NAMALWA (cell line): ENCODE data around the gene SLC28A1.

ENCODE experiments used
- DNase-seq: peaks from one replicate; pipeline ENCODE4 v3.0.0-alpha.2; 2015; ENCODE audit warnings: low spot score

The SLC28A1 gene, protein sequence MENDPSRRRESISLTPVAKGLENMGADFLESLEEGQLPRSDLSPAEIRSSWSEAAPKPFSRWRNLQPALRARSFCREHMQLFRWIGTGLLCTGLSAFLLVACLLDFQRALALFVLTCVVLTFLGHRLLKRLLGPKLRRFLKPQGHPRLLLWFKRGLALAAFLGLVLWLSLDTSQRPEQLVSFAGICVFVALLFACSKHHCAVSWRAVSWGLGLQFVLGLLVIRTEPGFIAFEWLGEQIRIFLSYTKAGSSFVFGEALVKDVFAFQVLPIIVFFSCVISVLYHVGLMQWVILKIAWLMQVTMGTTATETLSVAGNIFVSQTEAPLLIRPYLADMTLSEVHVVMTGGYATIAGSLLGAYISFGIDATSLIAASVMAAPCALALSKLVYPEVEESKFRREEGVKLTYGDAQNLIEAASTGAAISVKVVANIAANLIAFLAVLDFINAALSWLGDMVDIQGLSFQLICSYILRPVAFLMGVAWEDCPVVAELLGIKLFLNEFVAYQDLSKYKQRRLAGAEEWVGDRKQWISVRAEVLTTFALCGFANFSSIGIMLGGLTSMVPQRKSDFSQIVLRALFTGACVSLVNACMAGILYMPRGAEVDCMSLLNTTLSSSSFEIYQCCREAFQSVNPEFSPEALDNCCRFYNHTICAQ

GRCh38 chr15:84883916-84884781 is at the start of gene SLC28A1:
Gene SLC28A1 (plus strand): TSS chr15:84884662. CDS start chr15:84887761, 3,099 bp downstream.
- no peak for DNase-seq

- DNase-seq: no peak
Measured at GRCh38 chr15:84834969-84835368, 49.5 kb upstream of the SLC28A1 start.

- DNase-seq: no peak
Measured at GRCh38 chr15:84835661-84836337, 48.7 kb upstream of the SLC28A1 start.

DNA sequence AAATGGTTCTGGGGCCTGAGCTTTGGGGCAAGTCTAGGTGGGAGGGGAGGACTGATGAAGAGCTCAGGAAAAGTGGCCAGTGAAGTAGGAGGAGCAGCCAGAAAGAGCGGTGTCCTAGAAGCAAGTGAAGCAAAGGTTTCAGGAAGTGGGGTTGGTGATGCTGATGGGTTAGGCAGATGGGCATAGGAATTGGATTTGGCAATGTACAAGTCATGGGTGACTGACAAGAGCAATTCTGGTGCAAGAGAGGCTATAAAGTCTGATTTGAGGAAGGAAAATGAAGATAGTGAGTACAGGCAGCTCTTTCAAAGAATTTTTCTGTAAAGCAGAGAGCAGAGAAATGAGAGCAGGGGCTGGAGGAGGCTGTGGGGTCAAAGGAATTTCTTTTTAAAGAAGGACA is 47.6 kb upstream of the SLC28A1 start:
- no peak for DNase-seq

- DNase-seq: no peak
Measured at GRCh38 chr15:84839714-84840113, 44.7 kb upstream of the SLC28A1 start.

GRCh38 chr15:84840255-84840654 is 44.2 kb upstream of the SLC28A1 start:
- DNase-seq: no peak

DNA sequence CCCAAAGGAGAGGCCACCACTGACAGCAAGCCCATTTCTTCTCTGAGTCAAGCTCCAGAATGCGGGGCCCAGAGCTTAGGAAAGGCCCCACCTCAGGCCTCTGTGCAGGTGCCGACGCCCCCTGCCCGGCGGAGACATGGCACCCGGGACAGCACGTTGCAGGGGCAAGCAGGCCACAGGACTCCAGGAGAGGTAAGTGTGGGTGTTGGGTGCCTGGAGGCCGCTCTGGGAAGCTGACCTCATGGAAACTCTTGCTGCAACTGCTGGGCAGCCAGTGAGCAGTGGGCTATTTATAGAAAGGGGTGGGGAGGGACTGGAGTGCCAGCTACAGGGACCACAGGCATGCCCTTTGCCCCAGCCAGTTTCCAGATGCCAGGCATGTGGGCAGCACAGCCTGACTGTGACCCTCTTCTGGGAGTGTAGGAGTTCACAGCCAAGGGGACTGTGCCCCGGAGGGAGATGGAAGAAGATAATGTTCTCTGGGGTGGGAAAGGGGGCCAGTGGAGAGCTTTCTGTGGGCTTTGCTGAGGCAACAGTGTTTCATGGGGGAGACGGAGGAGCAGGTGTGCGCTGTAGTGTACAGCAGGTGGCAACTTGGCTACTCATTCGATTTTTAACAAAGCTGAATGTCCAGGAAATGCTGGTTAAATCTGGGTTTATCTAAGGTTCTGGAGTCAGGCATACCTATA is 43.6 kb upstream of the SLC28A1 start:
- no peak for DNase-seq

GRCh38 chr15:84842781-84843180 is 41.7 kb upstream of the SLC28A1 start:
- no peak for DNase-seq

DNA sequence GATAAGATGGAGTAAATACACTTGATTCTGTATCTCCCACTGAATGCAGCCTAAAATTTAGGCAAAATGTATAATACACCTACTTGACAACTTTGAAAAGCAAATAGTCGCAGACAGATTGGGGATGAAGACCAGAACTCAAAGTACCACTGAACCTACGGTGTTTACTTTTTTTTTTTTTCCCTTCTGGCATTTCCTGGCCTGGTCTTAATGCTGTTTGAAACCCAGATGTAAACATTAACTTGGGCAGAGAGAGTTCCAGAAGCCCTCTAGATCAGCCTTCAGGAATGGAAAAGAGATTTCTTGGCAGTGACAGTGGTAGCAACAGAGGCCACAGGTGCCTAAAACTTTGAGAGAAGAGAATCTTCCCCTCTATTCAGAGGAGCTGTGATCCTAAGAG is 39.5 kb upstream of the SLC28A1 start:
- DNase-seq: no peak

DNA sequence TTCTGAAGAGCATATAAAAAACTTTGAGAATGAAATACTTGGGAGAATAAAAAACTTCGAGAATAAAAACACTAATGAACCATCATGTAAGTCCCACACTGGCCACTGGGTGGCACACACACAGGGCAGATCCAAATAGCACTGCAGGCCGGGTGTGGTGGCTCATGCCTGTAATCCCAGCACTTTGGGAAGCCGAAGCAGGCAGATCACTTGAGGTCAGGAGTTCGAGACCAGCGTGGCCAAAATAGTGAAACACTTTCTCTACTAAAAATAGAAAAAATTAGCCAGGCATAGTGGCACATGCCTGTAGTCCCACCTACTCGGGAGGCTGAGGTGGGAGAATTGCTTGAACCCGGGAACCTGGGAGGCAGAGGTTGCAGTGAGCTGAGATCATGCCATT is 38.8 kb upstream of the SLC28A1 start:
- DNase-seq: peak; percentile 68

DNA sequence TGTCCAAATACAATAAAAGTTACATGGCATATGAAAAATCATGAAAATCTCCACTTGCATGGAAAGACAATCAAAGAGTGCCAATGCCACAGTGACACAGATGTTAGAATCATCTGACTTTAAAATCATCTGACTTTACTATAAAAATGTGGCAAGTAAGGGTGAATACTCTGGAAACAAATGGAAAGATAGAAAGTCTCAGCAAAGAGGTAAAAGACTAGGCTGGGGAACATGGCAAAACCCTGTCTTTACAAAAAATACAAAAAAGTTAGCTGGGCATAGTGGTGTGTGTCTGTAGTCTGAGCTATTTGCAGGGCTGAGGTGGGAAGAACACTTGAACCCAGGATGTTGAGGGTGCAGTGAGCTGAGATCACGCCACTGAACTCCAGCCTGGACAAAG is 38.2 kb upstream of the SLC28A1 start:
- DNase-seq: no peak

- no peak for DNase-seq
Measured at GRCh38 chr15:84847382-84847781, 37.1 kb upstream of the SLC28A1 start.

DNA sequence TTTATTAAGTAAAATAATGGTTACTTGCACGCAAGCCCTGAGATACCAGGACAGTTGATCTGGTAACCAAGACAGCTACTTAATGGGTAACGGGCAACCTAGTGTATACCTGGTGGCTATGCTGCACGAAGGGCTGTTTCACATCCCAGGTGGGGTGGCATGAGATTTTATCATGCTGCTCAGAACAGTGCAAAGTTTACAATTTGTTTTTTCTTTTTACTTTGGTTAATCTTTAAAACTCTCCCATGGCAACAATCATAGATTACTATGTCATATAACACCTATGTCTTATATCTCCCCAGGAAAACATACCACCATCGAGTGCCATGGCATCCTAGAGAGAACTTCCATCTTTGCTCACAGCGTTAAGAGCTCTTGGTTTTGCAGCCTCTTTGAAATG is 32.2 kb upstream of the SLC28A1 start:
- no peak for DNase-seq

DNA sequence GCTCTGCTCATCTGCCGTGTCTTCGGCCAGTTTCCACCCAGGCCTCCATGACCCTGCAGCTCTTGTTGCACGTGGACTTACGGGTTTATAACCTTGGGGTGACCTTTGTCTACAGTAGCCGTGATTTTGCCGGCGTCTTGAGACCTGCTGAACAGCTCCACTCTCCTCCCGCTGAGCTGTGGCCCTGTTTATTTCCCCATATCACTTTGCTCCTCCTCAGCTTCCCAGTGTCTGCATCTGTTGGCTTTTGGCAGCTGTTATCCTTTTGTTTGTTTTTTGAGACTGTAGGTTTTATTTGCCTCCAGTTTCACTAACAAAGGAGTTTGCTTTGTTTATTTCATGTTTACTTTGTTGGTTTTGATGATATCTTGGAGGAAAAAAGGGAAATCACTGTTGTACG is 29.3 kb upstream of the SLC28A1 start:
- no peak for DNase-seq

DNA sequence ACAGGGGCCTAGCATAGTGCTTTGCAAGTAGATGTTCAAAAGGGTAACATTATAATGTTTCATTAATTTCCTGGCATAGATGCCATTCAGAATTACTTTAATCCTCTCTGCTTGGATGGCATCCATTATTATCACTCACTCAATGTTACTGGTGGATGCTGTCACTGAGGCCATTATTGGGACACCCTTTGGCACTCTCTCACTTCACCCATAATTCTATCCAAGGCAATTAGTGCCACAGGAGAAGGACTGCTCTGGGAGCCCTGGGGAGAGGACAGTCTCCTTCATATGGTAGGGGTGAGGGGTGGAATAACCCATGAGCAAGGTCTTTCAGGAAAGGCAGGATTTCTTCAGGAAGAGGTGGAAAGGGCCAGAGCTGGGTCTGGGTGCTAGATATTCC is 28.7 kb upstream of the SLC28A1 start:
- no peak for DNase-seq

DNA sequence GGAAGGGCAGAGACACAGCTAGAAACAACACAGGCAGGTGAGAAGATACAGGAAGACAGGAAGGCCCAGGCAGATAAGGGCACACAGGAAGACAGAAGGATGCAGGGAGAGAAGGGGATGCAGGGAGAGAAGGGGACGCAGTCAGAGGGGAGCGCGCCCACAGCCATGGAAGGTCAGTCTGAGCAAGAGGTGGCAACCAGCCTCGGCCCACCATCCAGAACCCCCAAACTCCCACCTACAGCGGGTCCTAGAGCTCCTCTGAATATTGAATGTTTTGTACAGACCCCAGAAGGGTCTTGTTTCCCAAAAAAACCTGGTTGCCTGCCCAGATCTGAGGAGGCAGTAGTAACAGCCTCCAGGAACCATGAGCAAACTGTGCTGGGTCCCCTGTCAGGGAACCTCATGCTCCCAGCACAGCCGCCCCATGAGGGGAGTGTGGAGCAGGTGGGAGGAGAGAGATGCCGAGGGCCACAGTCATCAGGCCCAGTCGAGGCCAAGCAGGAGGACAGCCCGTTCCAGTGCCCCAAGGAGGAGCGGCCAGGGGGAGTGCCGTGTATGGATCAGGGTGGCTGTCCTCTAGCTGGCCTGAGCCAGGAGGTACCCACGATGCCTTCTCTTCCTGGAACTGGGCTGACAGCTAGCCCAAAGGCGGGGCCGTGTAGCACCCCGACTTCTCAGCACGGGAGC is 27.6 kb upstream of the SLC28A1 start:
- DNase-seq: no peak

DNA sequence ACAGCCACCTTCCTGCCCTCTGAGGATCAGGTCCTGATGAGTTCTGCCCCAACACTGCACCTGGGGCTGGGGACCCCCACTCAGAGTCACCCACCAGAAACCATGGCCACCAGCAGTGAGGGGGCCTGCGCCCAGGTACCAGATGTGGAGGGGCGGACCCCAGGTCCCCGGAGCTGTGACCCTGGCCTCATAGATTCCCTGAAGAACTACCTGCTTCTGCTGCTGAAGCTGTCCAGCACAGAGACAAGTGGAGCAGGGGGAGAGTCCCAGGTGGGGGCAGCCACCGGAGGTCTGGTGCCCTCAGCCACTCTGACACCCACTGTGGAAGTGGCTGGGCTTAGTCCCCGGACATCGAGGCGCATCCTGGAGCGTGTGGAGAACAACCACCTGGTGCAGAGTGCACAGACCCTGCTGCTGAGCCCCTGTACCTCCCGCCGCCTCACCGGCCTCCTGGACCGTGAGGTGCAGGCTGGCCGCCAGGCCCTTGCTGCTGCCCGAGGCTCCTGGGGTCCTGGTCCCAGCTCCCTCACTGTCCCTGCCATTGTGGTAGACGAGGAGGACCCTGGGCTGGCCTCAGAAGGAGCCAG is 27.0 kb upstream of the SLC28A1 start:
- no peak for DNase-seq

GRCh38 chr15:84858231-84858630 is 26.2 kb upstream of the SLC28A1 start:
- no peak for DNase-seq

GRCh38 chr15:84859144-84859543 is 25.3 kb upstream of the SLC28A1 start:
- no peak for DNase-seq

GRCh38 chr15:84859651-84860050 is 24.8 kb upstream of the SLC28A1 start:
- no peak for DNase-seq

GRCh38 chr15:84861781-84862180 is 22.7 kb upstream of the SLC28A1 start:
- no peak for DNase-seq
